ENCODE data around the gene SOAT1.
"Not testable (repeated sequence)": the region's sequence is repeated elsewhere in the genome, so short reads cannot be mapped to it uniquely, and the experiment has no call there.

The SOAT1 gene

GRCh38 chr1:179310291-179310690 is 16.7 kb downstream of the SOAT1 start:
- DNase-seq, result no peak

- DNase-seq, result no peak
Measured at GRCh38 chr1:179310721-179311120, 17.1 kb downstream of the SOAT1 start.

- no peak for DNase-seq
Measured at GRCh38 chr1:179311149-179311700, 17.6 kb downstream of the SOAT1 start.

GRCh38 chr1:179313004-179313403 is 19.4 kb downstream of the SOAT1 start:
- DNase-seq, result no peak

GRCh38 chr1:179314928-179315327 is 21.3 kb downstream of the SOAT1 start:
- no peak for DNase-seq

GRCh38 chr1:179318491-179318890 is 24.9 kb downstream of the SOAT1 start:
- no peak for DNase-seq

- DNase-seq, result no peak
Measured at GRCh38 chr1:179321533-179322216, 28.1 kb downstream of the SOAT1 start.

GRCh38 chr1:179322557-179322956 is 29.0 kb downstream of the SOAT1 start:
- no peak for DNase-seq

GRCh38 chr1:179323436-179323835 is 29.8 kb downstream of the SOAT1 start:
- no peak for DNase-seq

GRCh38 chr1:179325836-179326235 is 32.2 kb downstream of the SOAT1 start:
- no peak for DNase-seq

GRCh38 chr1:179326746-179327145 is 33.1 kb downstream of the SOAT1 start:
- no peak for DNase-seq

- no peak for DNase-seq
Measured at GRCh38 chr1:179327196-179327595, 33.6 kb downstream of the SOAT1 start.

- DNase-seq, result no peak
Measured at GRCh38 chr1:179327679-179328078, 34.1 kb downstream of the SOAT1 start.

GRCh38 chr1:179329862-179330261 is 36.3 kb downstream of the SOAT1 start:
- no peak for DNase-seq

GRCh38 chr1:179334440-179334839 is 40.8 kb downstream of the SOAT1 start:
- DNase-seq, result no peak

- DNase-seq, result no peak
Measured at GRCh38 chr1:179337288-179337687, 43.7 kb downstream of the SOAT1 start.

GRCh38 chr1:179337942-179338560 is 44.5 kb downstream of the SOAT1 start:
- no peak for DNase-seq

GRCh38 chr1:179340918-179341317 is 47.3 kb downstream of the SOAT1 start:
- DNase-seq, result no peak

- no peak for DNase-seq
Measured at GRCh38 chr1:179341943-179342547, 48.4 kb downstream of the SOAT1 start.

- DNase-seq, result no peak
Measured at GRCh38 chr1:179342740-179343404, 49.3 kb downstream of the SOAT1 start.

- DNase-seq, result no peak
Measured at GRCh38 chr1:179351281-179351680, 57.7 kb downstream of the SOAT1 start.

GRCh38 chr1:179352236-179352635 is 58.6 kb downstream of the SOAT1 start:
- DNase-seq, result no peak

- DNase-seq, result no peak
Measured at GRCh38 chr1:179353546-179353945, 59.9 kb downstream of the SOAT1 start.

GRCh38 chr1:179361631-179362030 is 68.0 kb downstream of the SOAT1 start:
- not testable (repeated sequence) for DNase-seq
